Panc1 (cell line): ENCODE data around the gene DNAAF6. TPM values are rescaled to one million over a fixed set of nuclear protein-coding genes. Genes with fewer than 3 reads are reported as not detected.
"Not testable (repeated sequence)": the region's sequence is repeated elsewhere in the genome, so short reads cannot be mapped to it uniquely, and the experiment has no call there.

Experiments used
- ATAC-seq: fragments of 200-7000 bp; cut with Tn5 transposase; 2 replicates; pipeline ENCODE4 v1.9.1; 2020; ENCODE audit warnings: mild to moderate bottlenecking, moderate library complexity
- Bru-seq: library from RNA; stranded (reverse); fragments of 400-500 nt; gene quantifications from one replicate; lab custom pipeline; 2021; lab: Mats Ljungman, UMichigan
- BruChase-seq, 2 experiments: library from RNA; stranded (reverse); fragments of 400-500 nt; gene quantifications; one replicate each; lab custom pipeline; 2021; lab: Mats Ljungman, UMichigan
- BruUV-seq: library from RNA; stranded (reverse); fragments of 400-500 nt; replicated peaks from 2 replicates; lab custom pipeline; 2021; lab: Mats Ljungman, UMichigan
- CTCF ChIA-PET: fragments of 300-600 bp; sonication (Branson Sonifier 250); formaldehyde crosslinking; loops from one replicate; lab custom pipeline; 2022; ENCODE audit warnings: antibody characterized with exemption; lab: Charles Lee
- POLR2A ChIA-PET: fragments of 300-600 bp; sonication (Branson Sonifier 250); formaldehyde crosslinking; loops from one replicate; lab custom pipeline; 2022; ENCODE audit warnings: antibody characterized with exemption; lab: Charles Lee
- DNase-seq: peaks from one replicate; pipeline ENCODE4 v3.0.0-alpha.2; 2010; ENCODE audit warnings: low read depth, low spot score
- H3K27ac ChIP-seq: 2 replicates; pipeline ENCODE4 v1.5.1; 2011; ENCODE audit warnings: mild to moderate bottlenecking, low read length, inconsistent platforms
- H3K27me3 ChIP-seq: fragments of 200-500 bp; sonication (Bioruptor generic); 2 replicates; pipeline ENCODE4 v1.6.0; 2014; ENCODE audit warnings: low read length, inconsistent platforms; ENCODE audit not compliant: control insufficient read depth, insufficient read depth
- H3K36me3 ChIP-seq: fragments of 200-500 bp; sonication (Bioruptor generic); 2 replicates; pipeline ENCODE4 v1.5.1; 2014; ENCODE audit warnings: inconsistent platforms, mild to moderate bottlenecking, low read length, moderate library complexity; ENCODE audit not compliant: control insufficient read depth, insufficient read depth
- H3K4me1 ChIP-seq: 2 replicates; pipeline ENCODE4 v1.5.1; 2011; ENCODE audit warnings: inconsistent platforms, mild to moderate bottlenecking, low read length, moderate library complexity; ENCODE audit not compliant: control insufficient read depth, insufficient read depth
- H3K4me3 ChIP-seq, 2 experiments: 2 replicates each; pipeline ENCODE4 v1.5.1; 2011 to 2012; ENCODE audit warnings: low read depth in 2 of 2, low read length in 2 of 2, mild to moderate bottlenecking in 2 of 2, inconsistent platforms in 1 of 2, moderate library complexity in 1 of 2
- H3K9me3 ChIP-seq: fragments of 200-500 bp; sonication (Bioruptor generic); 2 replicates; pipeline ENCODE4 v1.5.1; 2014; ENCODE audit warnings: low read depth, mild to moderate bottlenecking, inconsistent platforms, low read length, moderate library complexity; ENCODE audit not compliant: control insufficient read depth, insufficient read depth
- POLR2AphosphoS5 ChIP-seq: IDR thresholded peaks from 2 replicates; pipeline ENCODE4 v1.6.1; 2012; ENCODE audit warnings: mild to moderate bottlenecking, low read depth, low read length, moderate library complexity
- REST ChIP-seq, 2 experiments: IDR thresholded peaks; 2 replicates each; pipeline ENCODE4 v1.6.1; 2011 to 2012; ENCODE audit warnings: low read depth in 2 of 2, control low read depth in 1 of 2, low read length in 1 of 2, mild to moderate bottlenecking in 1 of 2, moderate library complexity in 1 of 2; ENCODE audit not compliant: insufficient read depth in 1 of 2
- SIN3A ChIP-seq: IDR thresholded peaks from 2 replicates; pipeline ENCODE4 v1.6.1; 2012; ENCODE audit warnings: low read depth, mild to moderate bottlenecking, low read length, moderate library complexity, borderline replicate concordance; ENCODE audit not compliant: insufficient read depth
- TCF7L2 ChIP-seq: IDR thresholded peaks from 2 replicates; pipeline ENCODE4 v1.6.1; 2011; ENCODE audit warnings: mild to moderate bottlenecking, low read depth, low read length, inconsistent platforms
- in situ Hi-C: cut with HindIII; loops from 2 replicates; pipeline ENCODE4 v1.10.0; 2016; ENCODE audit warnings: low sequenced_read_pairs, low pct_unique_long_range_greater_than_20kb
- intact Hi-C: fragments of 100-400 bp; cut with micrococcal nuclease; formaldehyde crosslinking; loops from one replicate; pipeline ENCODE4 v1.10.0; 2022; ENCODE audit not compliant: unreplicated experiment
- long read RNA-seq: library from polyadenylated mRNA; unstranded; transcript quantifications from one replicate; pipeline ENCODE4 v2.0.0, GENCODE V29; 2021; ENCODE audit not compliant: unreplicated experiment
- polyA plus RNA-seq: library from polyadenylated mRNA; unstranded; fragments of >200 nt; gene quantifications from one replicate; pipeline ENCODE4 v1.2.1, GENCODE V29; 2012; ENCODE audit warnings: missing spikeins; ENCODE audit not compliant: insufficient read length
- total RNA-seq: library from RNA; stranded (reverse); gene quantifications from one replicate; pipeline ENCODE4 v1.2.1, GENCODE V29; 2021; ENCODE audit not compliant: unreplicated experiment
- TF ChIP-seq, protein P1 (sequence below): fragments of 450-650 bp; IDR thresholded peaks from 2 replicates; pipeline ENCODE4 v1.5.1; 2017; ENCODE audit warnings: mild to moderate bottlenecking

Gene DNAAF6
- total RNA-seq (not detected), Bru-seq, nascent RNA (not detected), BruChase-seq, experiment 1, labeled RNA remaining after a 2-hour chase (not detected), BruChase-seq, experiment 2, labeled RNA remaining after a 6-hour chase (not detected)
- polyA plus RNA-seq = not detected
- long read RNA-seq = 0 reads

- H3K27ac ChIP-seq = no peak within 1 kb of the TSS
- no TSS peak for BruUV-seq
- ChIA-PET POLR2A (no interaction called here), CTCF (no interaction called here)
- no peaks in the 10 kb centered on the region for H3K4me1 ChIP-seq
- in situ Hi-C loops (no loop called here), intact Hi-C loops (no loop called here)
- peak within 1 kb of the TSS; percentile 54 to 57 for H3K4me3 ChIP-seq
- H3K36me3 ChIP-seq = no peaks in the 10 kb centered on the region
- ATAC-seq = peak; percentile 93
- TF ChIP-seq, protein P1, sequence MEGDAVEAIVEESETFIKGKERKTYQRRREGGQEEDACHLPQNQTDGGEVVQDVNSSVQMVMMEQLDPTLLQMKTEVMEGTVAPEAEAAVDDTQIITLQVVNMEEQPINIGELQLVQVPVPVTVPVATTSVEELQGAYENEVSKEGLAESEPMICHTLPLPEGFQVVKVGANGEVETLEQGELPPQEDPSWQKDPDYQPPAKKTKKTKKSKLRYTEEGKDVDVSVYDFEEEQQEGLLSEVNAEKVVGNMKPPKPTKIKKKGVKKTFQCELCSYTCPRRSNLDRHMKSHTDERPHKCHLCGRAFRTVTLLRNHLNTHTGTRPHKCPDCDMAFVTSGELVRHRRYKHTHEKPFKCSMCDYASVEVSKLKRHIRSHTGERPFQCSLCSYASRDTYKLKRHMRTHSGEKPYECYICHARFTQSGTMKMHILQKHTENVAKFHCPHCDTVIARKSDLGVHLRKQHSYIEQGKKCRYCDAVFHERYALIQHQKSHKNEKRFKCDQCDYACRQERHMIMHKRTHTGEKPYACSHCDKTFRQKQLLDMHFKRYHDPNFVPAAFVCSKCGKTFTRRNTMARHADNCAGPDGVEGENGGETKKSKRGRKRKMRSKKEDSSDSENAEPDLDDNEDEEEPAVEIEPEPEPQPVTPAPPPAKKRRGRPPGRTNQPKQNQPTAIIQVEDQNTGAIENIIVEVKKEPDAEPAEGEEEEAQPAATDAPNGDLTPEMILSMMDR = no peak
- no peak for TF ChIP-seq REST (IDR thresholded peaks at IDR 0.05; ENCODE audit: insufficient read depth in 1 of 2, low read depth in 2 of 2, low read length in 1 of 2)
- no peak for TF ChIP-seq TCF7L2
- no peak for TF ChIP-seq SIN3A
- TF ChIP-seq POLR2AphosphoS5 = no peak
- H3K27me3 ChIP-seq = no peaks in the 10 kb centered on the region
- peak; percentile 13 for DNase-seq
- H3K9me3 ChIP-seq = no peaks in the 10 kb centered on the region
These were observed at the start of gene DNAAF6, which contains the start of gene NUP62CL for GRCh38 chrX:107205770-107206696. Gene DNAAF6, plus strand, starts transcription at chrX:107206611. Its CDS starts 6,265 bp downstream, at chrX:107212876. Gene NUP62CL, minus strand, starts transcription at chrX:107206433. Its CDS starts 31,287 bp downstream, at chrX:107175146.

DNA sequence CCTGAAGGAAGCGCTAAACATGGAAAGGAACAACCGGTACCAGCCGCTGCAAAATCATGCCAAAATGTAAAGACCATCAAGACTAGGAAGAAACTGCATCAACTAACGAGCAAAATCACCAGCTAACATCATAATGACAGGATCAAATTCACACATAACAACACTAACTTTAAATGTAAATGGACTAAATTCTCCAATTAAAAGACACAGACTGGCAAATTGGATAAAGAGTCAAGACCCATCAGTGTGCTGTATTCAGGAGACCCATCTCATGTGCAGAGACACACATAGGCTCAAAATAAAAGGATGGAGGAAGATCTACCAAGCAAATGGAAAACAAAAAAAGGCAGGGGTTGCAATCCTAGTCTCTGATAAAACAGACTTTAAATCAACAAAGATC lies 48.8 kb upstream of the DNAAF6 start:
- H3K36me3 ChIP-seq, H3K9me3 ChIP-seq, H3K27me3 ChIP-seq, ATAC-seq, H3K4me1 ChIP-seq, H3K4me3 ChIP-seq, H3K27ac ChIP-seq, DNase-seq, CTCF ChIA-PET, POLR2A ChIA-PET, in situ Hi-C loops, intact Hi-C loops, BruUV-seq: not testable (repeated sequence)
